GM21786 (cell line): ENCODE results near the gene ZNF774.
"Not testable (repeated sequence)": the region's sequence is repeated elsewhere in the genome, so short reads cannot be mapped to it uniquely, and the experiment has no call there.

Source experiments
- ATAC-seq: cut with Tn5 transposase; IDR thresholded peaks from one replicate; pipeline ENCODE4 v1.9.1; 2021; ENCODE audit not compliant: unreplicated experiment

ZNF774 gene

DNA sequence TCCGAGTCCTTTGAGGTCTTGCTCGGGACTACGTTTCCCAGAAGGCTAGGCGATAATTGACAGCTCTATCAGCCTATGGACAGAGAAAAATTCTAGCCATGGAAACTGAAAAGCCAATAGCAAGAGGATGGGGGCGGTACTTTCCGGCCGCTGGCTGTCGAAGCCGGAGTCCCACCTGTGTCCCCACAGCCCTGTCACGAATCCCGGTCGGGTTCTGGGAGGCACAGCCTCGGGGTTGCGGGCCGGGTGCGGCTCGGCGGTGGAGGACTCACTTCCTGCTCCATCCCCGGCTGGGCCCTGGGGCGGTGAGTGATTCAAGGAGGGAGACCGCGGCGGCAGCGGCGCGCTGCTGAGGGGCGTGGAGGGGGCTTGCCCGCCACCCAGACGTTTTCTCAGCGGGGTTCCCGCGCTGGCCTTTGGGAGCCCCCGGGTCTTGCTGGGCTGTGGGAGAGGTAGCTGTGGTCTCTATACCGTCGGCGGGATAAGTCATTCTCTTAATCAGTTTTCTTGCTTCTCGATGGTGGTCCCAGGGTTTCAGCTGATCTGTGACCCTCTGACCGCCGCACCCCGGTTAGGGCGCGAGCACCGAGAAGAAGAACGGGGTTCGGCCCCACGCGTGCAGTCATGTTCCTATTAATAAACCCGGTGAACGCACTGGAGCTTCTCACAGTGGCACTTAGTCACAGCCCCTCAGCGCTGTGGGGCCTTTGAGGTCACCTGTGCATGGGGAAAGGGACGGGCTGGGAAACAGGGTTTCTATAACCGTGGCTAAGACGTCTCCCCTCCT lies at the start of gene ZNF774:
Gene ZNF774 (plus strand): TSS at position 178 of the 787 bp plus-strand sequence. CDS start 2,377 bp downstream, outside the sequence.
- ATAC-seq: peak; percentile 98

DNA sequence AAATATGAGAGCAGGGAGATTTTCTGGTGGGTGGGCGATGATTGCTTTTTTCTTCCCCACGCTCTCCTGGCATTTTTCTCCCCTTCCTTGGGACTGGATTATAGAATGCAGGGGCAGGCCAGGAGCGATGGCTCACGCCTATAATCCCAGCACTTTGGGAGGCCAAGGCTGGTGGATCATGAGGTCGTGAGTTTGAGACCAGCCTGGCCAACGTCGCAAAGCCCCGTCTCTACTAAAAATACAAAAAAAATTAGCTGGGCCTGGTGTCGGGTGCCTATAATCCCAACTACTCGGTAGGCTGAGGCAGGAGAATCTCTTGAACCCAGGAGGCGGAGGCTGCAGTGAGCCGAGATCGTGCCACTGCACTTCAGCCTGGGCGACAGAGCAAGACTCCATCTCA lies 46.7 kb upstream of the ZNF774 start:
- not testable (repeated sequence) for ATAC-seq

DNA sequence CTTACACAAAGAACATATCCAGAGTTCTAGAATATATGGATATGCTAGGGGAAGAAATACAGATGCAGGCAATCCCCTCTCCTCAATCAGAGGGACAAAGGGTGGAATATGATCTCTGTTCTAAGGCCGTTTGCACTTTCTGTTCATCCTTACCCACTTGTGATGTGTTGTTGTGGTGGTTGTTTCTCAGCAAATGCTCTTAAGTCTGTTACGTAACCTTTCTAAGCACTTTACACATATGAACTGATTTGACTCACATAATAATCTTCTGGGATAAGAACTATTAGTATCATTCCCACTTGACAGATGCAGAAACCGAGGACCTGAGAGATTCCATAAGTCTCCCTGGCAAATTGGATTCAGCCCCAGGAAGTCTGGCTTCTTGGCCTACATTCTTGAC lies 46.2 kb upstream of the ZNF774 start:
- ATAC-seq: no peak

DNA sequence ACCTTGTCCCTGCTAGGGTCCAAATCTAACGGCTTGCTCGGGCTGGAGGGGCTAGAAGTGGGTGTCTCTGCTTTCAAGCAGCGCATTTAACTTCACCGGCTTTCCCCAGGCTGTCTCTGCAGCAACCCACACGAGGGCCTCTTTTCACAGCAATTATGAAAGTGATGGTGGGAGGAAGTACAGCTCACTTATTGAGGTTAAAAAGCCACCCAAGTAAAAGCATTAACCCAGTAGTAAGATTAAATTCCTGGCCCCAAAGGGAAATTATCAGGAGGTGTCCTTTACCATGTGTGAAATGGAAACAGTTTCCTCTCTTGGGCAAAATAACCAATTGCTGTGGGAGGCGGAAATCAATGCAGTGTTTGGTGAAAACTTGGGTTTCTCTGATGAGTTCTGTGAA lies 45.5 kb upstream of the ZNF774 start:
- no peak for ATAC-seq

DNA sequence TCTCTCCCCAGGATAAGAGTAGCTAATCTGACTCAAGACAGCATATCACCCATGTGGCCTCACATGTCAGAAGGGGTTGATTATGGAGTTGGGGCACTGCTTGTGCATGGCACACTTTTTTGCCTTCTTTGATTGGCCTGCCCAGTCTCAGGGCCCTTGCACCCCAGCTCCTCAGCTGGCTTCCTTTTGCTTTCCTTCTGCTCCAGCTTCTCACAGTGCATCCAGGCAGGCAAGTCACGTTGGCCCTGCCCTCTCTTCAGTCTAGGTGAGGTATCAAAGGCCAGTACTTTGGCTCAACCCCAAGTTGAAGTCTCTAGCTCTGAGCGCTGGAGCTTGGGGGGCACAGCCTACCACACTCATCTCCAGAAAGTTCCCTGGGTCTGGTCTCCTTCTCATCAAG lies 44.4 kb upstream of the ZNF774 start:
- ATAC-seq: no peak

DNA sequence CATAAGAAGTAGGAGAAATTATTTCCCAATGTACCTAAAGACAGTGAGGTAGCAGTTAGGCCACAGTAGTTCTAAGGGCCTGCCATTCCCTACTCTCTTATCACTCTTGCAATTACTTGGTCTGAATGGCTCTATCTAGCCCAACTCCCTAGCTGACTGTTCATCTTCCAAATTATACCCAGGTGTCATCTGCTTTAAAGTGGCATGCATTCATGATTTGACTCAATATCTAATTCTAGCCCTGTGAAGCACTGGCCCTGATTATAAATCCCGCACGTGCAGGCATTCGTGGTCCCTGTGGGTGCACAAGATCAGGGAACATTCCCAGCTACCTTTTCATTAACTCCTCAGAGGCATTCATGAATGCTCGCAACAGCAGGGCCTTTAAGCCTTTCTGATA lies 43.1 kb upstream of the ZNF774 start:
- no peak for ATAC-seq

DNA sequence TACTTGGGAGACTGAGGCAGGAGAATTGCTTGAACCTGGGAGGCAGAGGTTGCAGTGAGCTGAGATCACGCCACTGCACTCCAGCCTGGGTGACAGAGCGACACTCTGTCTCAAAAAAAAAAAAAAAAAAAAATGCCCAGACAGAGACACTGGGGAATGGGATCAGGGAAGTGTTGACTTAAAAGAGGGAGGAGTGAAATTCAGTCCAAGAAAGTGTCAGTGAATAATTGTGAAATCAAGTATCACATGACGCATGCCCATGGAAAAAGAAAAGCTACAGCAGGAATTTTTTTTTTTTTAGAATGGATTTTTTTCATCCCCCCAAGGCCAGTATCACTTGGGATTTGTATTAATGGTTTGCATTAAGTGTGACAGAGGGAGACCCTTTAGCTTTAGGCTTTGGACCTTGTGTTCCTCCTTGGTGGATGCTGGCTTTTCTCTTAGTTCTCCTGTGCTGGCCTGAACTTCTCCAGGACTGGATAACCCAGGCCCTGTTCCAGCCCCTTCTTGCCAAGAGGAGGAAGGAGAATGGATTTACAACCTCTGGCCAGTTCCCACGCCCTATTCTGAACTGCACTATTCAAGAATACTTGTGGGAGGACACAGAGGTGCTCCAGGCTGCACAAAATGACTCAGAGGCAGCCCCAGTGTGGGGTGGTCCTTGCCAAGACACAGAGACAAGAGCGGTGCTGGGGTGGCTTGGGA lies 36.7 kb upstream of the ZNF774 start:
- ATAC-seq: no peak

DNA sequence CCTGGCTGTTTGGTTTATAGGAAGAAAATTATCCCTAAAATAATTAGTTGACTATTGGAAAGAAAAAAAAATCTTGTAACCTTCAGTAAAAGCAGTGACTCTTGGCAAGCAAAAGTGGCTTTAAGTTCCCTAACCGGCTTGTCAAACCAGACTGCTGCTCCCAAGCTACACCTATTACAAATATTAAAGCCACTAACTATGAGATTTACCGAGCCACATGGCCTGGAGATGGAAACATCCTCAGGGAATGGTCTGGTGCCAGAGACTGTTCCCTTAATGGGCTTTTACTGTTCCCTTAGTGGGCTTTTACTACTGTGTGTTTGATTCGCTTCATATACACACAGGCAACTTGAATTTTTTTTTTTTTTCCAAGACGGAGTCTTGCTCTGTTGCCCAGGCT lies 35.9 kb upstream of the ZNF774 start:
- no peak for ATAC-seq

DNA sequence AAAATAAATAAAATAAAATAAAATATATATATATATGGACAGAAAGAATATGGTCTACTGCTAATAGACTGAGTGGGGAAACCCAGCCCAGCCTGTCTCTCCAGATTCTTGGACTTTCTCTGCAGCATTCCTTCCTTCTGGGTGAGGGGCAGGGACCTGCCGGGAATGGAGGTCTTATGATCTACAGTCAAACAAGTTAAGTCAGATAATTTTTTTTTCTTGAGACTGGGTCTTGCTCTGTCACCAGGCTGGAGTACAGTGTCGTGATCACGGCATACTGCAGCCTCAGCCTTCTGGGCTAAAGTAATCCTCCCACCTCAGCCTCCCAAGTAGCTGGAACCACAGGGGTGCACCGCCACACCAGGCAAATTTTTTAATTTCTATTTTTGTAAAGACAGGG lies 33.5 kb upstream of the ZNF774 start:
- ATAC-seq: no peak

DNA sequence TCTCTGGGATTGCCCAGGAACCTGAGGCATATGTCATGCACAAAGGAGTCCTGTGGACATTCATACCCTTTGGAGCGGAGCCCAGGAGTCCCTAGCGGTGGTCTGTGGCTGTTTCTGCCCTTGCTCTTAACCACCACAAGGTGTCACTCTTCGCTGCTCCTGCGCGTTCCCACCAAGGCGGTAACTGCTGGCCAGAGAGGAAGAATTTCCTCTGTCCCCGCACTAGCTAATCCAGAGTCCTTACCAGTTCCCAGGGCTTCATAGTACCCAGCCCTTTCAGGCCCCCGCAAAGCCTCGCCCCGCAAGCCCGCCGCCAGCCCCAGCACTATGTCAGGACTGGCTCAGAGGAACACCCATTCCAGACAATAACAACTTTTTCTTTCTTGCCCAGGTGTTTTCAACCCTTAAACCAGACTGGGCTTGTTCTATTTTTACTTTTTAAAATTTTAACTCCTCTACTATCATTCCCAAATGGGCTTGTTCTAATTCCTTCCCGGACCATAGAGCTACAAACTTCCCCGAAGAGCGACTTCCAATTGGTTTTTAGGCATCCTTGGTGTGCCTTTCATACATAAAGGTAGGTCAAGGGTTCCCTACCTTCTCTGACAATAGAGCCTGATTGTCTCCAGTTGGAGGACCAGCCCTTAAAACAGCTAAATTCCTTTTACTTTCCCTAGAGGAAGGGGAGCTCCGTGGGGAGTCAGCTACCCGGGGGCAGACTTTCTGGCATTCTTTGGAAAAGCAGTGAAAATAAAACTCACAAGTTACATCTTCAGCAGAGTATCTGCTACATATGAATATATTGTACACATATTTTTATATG lies 31.8 kb upstream of the ZNF774 start:
- ATAC-seq: peak; percentile 91

DNA sequence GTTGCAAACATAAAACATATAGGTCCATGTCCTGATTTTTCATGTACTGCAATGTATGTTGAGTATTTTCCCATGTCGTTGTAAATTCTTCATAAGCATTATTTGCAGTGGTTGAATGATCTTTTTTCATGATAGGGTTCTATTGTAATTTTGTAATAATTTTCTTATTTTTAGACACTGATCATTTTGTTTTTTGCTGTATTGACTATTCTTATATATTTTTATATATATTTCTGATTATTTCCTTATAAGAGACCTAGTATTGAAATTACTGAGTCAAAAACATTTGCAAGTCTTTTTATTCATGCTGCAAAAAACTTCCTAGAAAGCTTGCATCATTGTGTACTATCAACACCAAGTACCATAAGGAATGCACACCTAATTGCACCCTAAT lies 31.2 kb upstream of the ZNF774 start:
- no peak for ATAC-seq

DNA sequence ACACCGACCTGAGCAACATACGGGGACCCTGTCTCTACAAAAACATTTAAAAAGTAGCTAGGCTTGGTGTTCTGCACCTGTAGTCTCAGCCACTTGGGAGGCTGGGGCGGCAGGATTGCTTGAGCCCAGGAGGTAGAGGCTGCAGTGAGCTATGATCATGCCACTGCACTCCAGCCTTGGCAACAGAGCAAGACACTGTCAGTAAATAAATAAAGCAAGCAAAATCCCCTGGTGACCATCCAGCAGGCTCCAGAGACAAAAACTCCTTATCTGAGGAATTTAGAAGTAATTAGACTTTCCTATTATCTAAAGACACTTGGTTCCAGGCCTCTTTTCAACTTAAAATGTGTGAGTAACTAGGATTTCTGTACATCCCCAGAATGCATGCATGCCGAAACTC lies 29.5 kb upstream of the ZNF774 start:
- no peak for ATAC-seq

DNA sequence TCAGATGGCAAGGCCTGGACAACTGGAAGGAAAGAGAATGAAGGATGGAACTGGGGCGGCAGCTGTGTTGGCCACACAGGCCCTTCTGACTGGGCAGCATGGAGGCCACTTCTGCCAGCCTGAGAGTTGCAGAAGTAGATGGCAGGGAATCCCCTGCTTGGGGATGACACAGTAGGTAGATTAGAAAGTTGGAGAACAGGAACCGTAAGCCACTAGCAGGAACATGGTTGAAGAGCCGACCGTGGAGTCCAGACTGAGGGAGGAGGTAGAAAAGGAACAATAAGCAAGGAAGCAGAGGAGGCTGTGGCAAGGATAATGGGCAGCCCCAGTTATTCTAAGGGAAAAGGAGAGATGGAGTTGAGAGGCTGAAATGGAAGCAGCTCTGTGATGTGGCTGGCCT lies 26.4 kb upstream of the ZNF774 start:
- no peak for ATAC-seq

DNA sequence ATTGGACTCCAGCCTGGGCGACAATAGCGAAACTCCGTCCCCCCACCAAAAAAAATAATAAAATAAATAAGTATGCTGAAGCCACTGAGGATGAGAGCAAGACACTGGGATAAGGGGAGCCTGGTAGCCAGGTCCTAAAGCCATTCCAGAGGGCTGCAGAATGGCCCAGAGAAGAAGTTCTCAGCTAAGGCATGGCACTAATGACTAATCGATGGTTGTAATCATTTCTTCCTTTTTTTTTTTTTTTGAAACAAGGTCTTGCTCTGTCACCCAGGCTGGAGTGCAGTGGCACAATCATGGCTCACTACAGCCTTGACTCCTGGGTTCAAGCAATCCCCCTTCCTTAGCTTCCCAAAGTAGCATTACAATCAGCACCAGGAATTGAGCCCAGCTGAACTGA lies 25.6 kb upstream of the ZNF774 start:
- ATAC-seq: no peak

DNA sequence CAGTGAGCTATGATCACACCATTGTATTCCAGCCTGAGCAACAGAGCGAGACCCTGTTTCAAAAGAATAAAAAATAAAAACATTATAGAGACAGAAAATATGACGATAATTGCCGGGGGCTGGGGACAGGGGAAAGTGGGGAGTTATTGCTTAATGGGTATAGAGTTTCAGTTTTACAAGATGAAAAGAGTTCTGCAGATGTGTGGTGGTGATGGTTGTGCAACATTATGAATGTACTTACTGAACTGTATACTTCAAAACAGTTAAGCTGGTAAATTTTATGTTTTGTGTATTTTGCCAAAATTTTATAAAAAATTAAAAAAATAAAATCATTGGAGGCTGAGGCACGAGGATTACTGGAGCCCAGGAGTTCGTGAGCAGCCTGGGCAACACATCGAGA lies 24.8 kb upstream of the ZNF774 start:
- no peak for ATAC-seq

DNA sequence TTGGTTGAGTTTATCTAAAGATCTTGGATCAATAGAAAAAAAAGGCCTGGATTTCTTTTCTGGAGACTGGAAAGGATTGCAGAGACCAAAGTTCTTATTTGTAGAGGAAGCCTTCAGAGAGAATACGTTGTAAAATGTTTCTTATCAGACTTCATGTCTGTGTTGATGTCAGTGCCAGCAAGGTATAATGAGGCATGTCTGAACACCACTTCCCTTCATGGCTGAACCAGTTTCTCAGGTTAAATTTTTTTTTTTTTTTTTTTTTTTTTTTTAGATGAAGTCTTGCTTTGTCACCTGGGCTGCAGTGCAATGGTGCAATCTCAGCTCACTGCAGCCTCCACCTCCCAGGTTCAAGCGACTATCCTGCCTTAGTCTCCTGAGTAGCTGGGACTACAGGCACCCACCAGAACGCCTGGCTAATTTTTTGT lies 17.8 kb upstream of the ZNF774 start:
- no peak for ATAC-seq

DNA sequence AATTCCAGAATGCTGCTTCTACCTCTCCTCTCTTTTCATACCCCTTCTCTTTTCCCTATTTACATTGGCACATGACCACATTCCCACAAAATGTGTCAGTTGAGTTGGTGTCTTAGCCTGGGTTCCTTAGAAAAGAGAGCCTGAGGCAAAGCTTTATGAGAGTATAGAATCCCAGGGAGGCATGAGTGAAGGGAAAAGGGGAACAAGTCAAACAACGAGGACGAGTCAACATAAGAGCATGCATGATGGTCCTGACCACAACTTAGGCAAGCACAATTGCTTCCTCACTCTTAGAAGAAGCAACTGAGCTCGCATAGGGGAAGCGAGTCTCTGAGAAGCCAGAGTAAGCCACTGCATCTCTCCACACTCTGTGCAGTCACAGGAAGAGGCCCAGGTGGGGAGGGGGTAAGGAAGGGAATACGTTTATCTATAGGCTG lies 15.4 kb upstream of the ZNF774 start:
- no peak for ATAC-seq

DNA sequence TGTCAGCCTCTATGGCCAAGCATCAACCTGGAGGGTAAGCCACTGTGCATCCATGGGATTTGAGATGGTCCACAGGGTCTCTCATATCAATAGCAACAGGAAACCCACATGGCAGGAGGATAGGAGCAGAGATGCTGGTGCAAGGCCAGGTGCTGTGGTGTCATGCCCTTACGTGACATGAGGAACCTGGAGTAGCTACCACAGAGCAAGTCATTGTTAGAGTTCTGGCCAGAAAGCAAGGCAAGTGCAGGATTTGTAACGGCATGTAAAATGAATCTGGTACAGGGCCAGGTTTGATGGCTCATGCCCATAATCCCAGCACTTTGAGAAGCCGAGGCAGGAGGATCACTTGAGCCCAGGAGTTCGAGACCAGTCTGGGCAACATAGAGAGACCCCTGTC lies 14.8 kb upstream of the ZNF774 start:
- ATAC-seq: no peak

DNA sequence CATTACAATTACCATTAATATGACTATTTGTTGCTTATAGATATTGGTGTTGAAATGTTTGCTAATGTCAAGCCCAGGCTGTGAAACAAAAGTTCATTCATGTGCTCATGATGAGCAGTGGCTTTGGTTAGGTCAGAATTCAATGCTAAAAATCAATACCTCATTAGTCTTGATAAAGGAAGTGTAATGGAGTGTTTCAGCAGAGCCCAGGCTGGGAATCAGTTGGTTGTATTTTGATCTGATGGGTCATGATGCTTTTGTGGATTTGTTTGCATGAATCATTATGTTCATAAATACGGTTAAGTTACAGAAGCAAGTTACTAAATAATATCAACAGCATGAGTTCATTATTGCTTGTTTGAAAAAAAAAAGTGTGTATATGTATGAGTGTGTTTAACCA lies 13.6 kb upstream of the ZNF774 start:
- ATAC-seq: no peak

DNA sequence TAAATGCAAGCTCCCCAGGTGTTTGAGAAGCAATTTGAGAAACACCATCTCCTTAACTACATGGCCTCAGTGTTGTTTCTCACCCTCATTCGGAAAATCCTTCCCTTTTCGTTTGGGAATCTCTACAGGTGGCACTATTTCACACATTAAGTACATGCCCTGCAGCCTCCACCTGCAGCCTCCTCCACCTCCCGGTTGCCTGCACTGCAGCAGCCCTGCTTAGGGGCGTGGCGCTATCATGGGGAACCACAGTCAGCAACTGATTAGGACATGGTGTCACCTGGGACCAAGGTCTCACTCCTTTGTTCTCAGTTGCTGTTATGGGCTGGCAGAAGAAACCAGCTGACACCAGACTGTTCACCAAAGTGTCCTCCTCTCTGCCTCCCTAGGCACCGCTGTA lies 11.7 kb upstream of the ZNF774 start:
- ATAC-seq: no peak

DNA sequence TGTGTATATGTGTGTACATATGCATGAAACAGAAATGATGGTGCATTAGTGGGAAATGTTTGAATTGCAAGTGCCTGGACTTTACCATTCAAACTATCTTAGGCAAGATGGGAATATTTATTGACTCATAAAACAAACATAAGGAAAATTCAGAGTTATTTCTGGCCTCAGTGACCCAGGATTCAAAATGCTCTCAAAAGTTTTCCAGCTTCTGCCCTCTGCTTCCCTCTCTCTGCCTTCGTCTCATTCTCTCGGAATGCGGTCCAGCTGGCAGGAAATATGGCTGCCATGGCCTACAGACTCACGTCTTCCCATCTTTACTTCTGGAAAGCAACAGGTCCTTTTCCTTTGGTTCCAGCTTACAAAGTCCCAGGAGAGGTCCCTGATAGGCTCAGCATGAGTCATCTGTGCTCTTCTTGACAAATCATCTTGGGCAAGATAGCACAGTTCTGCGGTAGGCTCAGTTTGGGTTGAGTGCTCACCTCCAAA lies 8.7 kb upstream of the ZNF774 start:
- ATAC-seq: no peak

DNA sequence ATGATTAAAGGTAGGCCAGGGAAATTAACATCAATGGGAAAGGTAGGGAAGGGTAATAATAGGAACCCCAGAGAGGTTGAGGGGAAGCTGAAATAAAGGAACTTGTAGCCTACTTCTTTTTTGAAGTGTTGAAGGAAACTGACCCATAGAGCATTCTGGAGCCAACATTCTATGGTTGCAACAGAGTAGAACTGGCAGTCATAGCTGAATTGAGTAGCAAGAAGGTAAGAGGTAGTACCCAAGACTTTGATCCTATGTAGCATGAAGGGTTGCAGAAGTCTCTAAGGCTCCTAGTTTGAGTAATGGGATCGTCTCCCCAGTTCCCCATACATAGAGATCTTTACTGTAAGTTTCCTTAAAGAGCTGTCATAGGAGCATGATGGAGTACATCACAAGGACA lies 7.4 kb upstream of the ZNF774 start:
- no peak for ATAC-seq
